Cardiac fibroblast (primary cell): ENCODE measurements around the gene CLIP1.

Experiments
- DNase-seq, 2 donors: peaks; one replicate each; pipeline versions ENCODE4 v3.0.0 to v3.0.0-alpha.2; 2010; ENCODE audit warnings: low read depth in 2 of 2
- H3K4me3 ChIP-seq, 2 donors: replicated peaks in 1 of 2; 1 replicate in 1 of 2; 2 replicates in 1 of 2; pipeline ENCODE4 v1.5.1; 2011; ENCODE audit warnings: low read depth in 2 of 2, low read length in 2 of 2, mild to moderate bottlenecking in 2 of 2, moderate library complexity in 1 of 2
- TF ChIP-seq, protein P1 (sequence below): IDR thresholded peaks from one replicate; pipeline ENCODE4 v1.5.1; 2011; ENCODE audit warnings: low read depth, mild to moderate bottlenecking, low read length, inconsistent platforms

Gene CLIP1

DNA sequence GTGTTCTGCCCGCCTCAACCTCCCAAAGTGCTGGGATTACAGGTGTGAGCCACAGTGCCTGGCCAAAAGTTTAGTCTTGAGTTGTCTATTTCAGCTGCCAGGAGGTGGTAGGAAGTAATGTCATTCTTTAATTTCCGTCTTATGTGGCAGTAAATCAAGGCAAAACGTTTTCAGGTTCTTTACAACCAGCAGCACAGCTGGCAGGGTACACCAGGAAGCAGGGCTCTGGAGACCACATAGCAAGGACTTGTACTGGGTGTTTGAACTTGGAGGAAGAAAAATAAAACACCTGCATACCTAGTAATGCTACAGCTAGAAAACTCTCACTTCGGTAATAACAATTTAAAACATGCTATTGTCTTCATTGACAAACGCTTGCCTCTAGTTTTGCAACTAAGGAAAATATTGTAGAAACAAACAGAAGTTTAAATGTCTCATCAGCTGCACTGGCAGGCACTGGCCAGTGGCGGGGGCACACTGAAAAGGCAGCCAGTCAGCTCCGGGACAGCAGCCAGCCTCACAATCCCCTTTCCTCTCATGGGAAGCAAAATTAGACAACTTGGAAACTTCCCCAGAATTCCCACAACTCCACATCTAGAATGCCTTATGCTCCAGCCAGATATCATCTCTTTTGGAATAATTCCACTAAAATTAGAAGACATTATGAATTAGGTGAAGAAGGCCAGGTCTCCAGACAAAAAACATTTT is 72.2 kb downstream of the CLIP1 start:
- peak; percentile 51 to 94 for DNase-seq
- TF ChIP-seq, protein P1, sequence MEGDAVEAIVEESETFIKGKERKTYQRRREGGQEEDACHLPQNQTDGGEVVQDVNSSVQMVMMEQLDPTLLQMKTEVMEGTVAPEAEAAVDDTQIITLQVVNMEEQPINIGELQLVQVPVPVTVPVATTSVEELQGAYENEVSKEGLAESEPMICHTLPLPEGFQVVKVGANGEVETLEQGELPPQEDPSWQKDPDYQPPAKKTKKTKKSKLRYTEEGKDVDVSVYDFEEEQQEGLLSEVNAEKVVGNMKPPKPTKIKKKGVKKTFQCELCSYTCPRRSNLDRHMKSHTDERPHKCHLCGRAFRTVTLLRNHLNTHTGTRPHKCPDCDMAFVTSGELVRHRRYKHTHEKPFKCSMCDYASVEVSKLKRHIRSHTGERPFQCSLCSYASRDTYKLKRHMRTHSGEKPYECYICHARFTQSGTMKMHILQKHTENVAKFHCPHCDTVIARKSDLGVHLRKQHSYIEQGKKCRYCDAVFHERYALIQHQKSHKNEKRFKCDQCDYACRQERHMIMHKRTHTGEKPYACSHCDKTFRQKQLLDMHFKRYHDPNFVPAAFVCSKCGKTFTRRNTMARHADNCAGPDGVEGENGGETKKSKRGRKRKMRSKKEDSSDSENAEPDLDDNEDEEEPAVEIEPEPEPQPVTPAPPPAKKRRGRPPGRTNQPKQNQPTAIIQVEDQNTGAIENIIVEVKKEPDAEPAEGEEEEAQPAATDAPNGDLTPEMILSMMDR = peak; percentile 39
- H3K4me3 ChIP-seq = no peak overlapping the region

DNA sequence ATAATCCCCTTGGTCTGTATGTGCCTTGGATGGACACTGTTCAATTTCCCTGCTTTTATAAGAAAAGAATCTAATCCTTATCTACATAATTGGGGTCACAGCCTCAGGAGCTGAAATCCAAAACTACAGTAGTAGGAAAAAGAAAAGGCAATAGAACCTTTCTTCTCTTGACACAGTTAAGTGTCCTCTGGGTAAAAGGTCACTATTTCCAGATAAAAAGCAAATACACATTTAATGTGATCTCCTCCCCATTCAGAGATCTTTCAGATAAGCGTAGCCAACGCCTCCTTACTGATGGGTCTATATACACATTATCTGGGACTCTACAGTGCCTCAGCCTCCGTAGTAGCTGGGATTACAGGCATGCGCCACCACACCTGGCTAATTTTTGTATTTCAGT is 73.4 kb downstream of the CLIP1 start:
- DNase-seq = no peak
- no peak overlapping the region for H3K4me3 ChIP-seq
- TF ChIP-seq, protein P1 = no peak

DNA sequence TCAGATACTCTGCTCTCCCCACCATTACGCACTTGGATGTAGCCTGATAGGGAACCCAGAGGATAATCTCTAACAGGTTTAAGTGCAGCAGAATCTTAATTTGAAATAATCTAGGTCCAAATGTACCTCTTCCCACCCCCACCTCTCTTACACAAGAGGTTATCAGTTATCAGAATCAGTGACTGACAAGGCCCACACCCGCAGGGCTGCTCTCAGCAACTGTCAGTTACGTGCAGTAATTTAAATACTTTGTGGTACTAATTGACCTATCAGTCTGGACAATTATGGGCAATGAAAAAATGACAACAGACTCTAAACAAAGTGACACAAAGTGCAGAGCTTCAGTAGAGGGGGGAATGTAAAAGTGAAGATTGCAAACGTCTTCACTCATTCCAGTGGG is 74.0 kb downstream of the CLIP1 start:
- TF ChIP-seq, protein P1 = no peak
- H3K4me3 ChIP-seq = no peak overlapping the region
- DNase-seq = no peak

DNA sequence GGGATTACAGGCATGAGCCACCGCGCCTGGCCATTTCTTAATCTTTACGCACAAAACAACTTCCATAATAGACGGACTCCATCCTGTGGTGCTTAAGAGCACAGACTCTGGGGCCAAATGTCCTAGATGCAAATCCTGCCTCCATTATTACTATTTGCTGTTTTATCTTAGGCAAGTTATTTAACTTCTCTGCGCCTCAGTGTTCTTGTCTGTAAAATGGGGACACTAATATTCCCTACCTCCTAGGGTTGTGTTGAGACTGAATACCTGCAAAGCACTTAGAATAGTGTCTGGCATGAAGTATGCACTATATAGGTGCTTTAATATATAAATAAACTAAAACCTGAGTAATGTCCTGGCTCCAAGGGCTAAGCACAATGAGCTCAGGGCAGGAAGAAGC is 76.4 kb downstream of the CLIP1 start:
- no peak overlapping the region for H3K4me3 ChIP-seq
- no peak for DNase-seq
- TF ChIP-seq, protein P1 = no peak

DNA sequence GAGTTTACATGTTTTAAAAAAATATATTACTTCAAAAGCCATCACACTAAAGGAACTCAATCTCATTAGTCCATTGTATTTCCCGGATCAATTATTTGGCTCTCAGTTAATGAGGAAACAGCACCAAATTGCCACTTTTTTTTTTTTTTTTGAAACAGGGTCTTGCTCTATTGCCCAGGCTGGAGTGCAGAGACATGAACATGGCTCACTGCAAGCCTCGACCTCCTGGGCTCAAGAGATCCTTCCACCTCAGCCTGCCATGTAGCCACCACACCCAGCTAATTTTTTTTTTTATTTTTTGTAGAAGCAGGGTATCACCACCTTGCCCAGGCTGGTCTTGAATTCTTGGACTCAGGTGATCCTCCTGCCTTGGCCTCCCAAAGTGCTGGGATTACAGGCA is 77.4 kb downstream of the CLIP1 start:
- no peak for DNase-seq
- TF ChIP-seq, protein P1 = no peak
- H3K4me3 ChIP-seq = no peak overlapping the region

DNA sequence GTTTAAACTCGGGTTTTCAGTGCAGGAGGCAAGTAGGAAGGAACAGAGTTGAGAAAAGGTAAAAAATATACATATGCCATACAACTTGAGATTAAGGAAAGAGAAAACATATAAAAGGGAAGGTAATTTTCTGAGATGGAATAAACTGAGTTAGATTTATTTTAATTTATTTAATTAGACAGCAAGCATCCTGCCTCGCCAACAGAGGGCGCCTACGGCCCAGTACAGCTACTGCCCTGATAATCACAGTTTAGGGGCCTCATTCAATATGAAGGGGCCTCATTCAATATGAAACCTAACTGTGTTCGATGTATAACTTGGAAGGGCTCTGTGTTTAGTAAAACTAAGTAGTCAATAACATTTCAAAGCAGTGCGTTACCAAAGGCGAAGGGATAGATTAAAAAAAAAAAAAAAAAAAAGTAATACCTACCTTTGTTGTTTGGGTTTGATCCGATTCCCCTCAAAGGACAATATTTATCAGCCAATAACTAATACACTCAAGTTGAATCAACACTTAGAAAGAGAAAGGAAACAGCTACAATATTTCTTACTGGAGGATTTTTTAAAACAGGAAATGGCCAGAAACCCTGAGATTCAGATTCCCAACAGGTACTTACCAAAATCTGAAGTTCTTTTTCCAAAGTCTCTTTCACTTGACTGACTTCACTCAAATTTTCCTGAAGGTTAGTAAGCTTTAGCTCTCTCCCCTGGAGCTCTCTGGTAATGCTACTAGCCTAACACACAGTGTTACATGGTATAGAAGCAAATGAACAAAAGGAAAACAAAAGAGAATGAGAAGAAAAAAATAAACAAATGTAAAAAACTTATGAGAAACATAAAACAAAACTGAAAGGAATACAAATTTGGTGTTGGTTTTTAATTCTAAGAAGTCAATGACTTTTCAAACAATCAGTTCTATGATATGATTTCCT is 86.2 kb downstream of the CLIP1 start:
- no peak overlapping the region for H3K4me3 ChIP-seq
- peak; percentile 52 to 61 for DNase-seq
- TF ChIP-seq, protein P1 = peak; percentile 74
